Neuron (in vitro differentiated cells): Measurements from ENCODE around the gene TMC2.

Experiments
- H2AFZ ChIP-seq: one replicate; pipeline ENCODE4 v1.6.1; 2013; ENCODE audit warnings: low read depth, mild to moderate bottlenecking, inconsistent platforms, low read length, moderate library complexity
- H3K27me3 ChIP-seq: one replicate; pipeline ENCODE4 v1.6.1; 2013; ENCODE audit warnings: low read length; ENCODE audit not compliant: insufficient read depth
- H3K36me3 ChIP-seq: one replicate; pipeline ENCODE4 v1.6.1; 2013; ENCODE audit warnings: low read length; ENCODE audit not compliant: insufficient read depth
- H3K4me1 ChIP-seq: one replicate; pipeline ENCODE4 v1.6.1; 2013; ENCODE audit warnings: low read length; ENCODE audit not compliant: insufficient read depth
- H3K4me3 ChIP-seq: 2 replicates; pipeline ENCODE4 v1.5.1; 2013; ENCODE audit warnings: mild to moderate bottlenecking, low read length, moderate library complexity
- H3K9me3 ChIP-seq: one replicate; pipeline ENCODE4 v1.6.1; 2013; ENCODE audit warnings: low read length

The TMC2 gene

DNA sequence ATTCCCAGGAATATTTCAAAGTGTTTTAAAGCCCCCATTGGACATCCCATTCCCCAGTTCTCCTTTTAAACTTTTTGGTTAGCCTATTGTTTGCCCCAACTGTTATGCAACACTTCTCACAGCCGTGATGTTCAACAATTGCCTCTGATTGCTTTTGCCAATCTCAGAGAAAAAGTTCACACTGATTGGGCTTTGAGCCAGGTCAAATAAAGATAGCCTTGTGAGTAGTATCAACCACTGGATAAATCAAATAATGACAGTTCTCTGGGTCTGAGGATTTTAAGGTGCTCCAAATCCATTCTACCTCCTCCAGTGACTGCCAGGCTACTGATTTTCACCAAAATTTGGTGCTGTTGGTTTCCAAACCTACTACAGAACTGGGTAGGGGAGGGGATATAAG lies 97.0 kb downstream of the TMC2 start:
- H3K4me1 ChIP-seq: peaks cover 8% of the 10 kb centered on the region
- peaks cover 3% of the 10 kb centered on the region for H3K9me3 ChIP-seq
- H3K4me3 ChIP-seq: no peak overlapping the region
- H3K27me3 ChIP-seq: no peaks in the 10 kb centered on the region
- H3K36me3 ChIP-seq: no peaks in the 10 kb centered on the region
- H2AFZ ChIP-seq: no peak overlapping the region

DNA sequence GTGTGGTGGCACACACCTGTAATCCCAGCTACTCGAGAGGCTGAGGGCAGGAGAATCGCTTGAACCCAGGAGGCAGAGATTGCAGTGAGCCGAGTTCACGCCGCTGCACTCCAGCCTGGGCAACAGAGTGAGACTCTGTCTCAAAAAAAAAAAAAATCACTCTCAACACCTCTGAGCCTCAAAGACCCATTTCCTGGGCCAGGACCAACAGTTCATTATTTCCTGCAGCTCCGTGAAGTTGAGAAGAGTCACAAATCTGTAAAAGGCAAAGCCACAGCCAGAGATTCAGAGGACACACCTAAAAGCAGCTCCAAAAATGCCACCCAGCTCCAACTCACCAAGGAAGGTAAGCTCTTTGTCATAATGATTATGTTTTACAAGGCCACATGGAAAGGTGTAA lies 100.9 kb downstream of the TMC2 start:
- no peak overlapping the region for H2AFZ ChIP-seq
- no peaks in the 10 kb centered on the region for H3K36me3 ChIP-seq
- no peak overlapping the region for H3K4me3 ChIP-seq
- no peaks in the 10 kb centered on the region for H3K27me3 ChIP-seq
- no peaks in the 10 kb centered on the region for H3K9me3 ChIP-seq
- peaks cover 8% of the 10 kb centered on the region for H3K4me1 ChIP-seq

DNA sequence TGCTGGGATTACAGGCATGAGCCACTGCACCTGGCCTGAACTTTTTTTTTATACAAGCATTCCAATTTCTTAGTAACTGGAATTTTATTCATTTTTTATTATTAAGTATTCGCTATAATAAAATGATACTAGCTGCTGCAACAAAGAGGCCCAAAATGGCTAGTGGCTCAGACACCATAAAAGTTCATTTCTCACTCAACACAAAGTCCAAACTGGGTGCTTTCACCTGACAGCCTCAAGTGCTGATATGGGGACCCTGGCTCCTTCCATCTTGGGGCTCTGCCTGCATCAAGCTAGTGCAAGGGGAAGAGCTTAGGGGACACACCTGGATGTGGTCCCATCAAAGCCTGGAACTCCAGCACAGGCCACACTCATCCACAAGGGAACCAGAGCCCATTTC lies 103.9 kb downstream of the TMC2 start:
- no peaks in the 10 kb centered on the region for H3K9me3 ChIP-seq
- H3K27me3 ChIP-seq: no peaks in the 10 kb centered on the region
- no peak overlapping the region for H2AFZ ChIP-seq
- H3K36me3 ChIP-seq: no peaks in the 10 kb centered on the region
- no peaks in the 10 kb centered on the region for H3K4me1 ChIP-seq
- H3K4me3 ChIP-seq: no peak overlapping the region

DNA sequence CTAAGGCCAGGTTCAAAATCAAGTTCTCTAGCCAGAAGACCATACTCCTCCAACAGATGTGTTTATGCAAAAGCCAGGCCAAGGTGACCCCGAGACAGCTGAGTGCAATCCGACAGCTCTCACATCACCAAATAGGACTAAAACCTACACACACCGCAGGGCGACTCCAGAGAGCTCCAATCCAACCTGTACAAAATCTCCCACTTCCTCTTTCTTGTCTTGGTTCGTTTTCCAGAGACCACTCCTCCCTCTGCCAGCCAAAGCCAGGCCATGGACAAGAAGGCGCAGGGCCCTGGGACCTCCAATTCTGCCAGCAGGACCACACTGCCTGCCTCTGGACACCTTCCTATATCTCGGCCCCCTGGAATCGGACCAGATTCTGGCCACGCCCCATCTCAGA lies 104.5 kb downstream of the TMC2 start:
- Histone ChIP-seq H3K4me3 (no peak overlapping the region), H3K9me3 (no peaks in the 10 kb centered on the region), H3K36me3 (no peaks in the 10 kb centered on the region), H3K27me3 (no peaks in the 10 kb centered on the region), H2AFZ (no peak overlapping the region), H3K4me1 (no peaks in the 10 kb centered on the region)

DNA sequence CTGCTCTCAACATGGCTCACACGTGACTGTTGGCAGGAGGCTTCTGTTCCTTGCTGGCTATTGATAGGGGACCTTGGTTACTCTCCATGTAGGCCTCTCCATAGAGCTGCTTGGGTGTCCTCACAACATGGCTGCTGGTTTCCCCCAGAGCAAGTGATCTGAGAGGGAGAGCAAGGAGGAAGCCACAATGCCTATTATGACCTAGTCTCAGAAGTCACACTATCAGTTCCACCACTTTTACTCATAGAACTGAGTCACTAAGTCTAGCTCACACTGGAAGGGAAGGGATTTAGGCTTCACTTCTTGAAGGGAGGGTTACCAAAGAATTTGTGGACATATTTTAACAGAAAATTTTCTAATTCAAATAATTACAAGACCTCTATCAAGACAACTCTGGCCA lies 107.3 kb downstream of the TMC2 start:
- Histone ChIP-seq H2AFZ (no peak overlapping the region), H3K4me3 (no peak overlapping the region), H3K4me1 (no peaks in the 10 kb centered on the region), H3K27me3 (no peaks in the 10 kb centered on the region), H3K9me3 (no peaks in the 10 kb centered on the region), H3K36me3 (no peaks in the 10 kb centered on the region)

DNA sequence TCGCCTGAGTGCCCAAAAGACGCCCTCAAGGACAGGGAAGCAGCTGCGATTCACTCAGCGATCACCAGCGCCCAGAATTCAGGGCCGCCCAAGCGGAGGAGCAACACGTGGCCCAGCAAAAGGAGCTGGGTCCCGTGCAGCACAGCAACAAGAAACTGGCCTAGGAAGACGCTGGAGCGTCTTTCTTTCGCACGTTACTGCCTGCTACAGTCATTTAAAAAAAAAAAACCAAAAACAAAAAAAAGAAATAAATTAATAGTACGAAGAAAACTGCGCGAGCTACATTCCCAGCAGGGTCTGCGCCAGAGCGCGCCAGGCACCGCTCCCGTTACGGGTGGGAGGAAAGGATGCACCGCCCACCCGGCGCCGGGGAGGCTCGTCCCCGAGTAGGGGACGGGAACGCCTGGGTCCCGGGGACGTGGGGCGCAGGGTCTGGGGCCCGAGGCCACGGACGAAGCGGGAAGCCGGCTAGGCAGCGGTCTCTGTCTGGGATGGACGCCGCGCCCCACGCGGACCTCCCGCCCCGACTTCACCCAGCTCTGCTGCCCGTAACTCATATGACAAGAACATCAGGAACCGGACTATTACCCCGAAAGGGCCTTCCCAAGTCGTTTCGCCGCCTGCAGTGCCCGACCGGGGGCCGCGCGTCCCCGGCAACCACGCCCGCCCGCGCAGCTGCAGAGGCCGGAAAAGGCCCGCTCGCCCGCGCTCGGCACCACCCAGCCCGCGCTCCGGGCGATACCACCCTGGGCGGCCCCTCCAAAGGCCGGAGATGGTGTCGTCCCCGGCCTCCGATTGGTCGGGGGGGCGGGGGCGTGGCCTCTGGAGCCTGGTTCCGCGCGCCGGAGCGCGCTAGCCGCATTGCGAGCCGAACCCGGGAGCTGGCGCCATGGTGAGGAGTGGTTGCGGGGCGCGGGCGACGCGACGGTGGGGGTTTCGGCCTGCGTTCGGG lies 115.7 kb downstream of the TMC2 start, which contains the start of gene NOP56:
Gene NOP56 (plus strand): TSS at position 861 of the 952 bp plus-strand sequence. CDS start 29 bp downstream, at position 890.
- Histone ChIP-seq H3K36me3 (peaks cover 34% of the 10 kb centered on the region), H3K4me3 (peak within 1 kb of the TSS; percentile 83), H2AFZ (peak within 1 kb of the TSS; percentile 79), H3K9me3 (no peaks in the 10 kb centered on the region), H3K27me3 (no peaks in the 10 kb centered on the region), H3K4me1 (peaks cover 17% of the 10 kb centered on the region)

DNA sequence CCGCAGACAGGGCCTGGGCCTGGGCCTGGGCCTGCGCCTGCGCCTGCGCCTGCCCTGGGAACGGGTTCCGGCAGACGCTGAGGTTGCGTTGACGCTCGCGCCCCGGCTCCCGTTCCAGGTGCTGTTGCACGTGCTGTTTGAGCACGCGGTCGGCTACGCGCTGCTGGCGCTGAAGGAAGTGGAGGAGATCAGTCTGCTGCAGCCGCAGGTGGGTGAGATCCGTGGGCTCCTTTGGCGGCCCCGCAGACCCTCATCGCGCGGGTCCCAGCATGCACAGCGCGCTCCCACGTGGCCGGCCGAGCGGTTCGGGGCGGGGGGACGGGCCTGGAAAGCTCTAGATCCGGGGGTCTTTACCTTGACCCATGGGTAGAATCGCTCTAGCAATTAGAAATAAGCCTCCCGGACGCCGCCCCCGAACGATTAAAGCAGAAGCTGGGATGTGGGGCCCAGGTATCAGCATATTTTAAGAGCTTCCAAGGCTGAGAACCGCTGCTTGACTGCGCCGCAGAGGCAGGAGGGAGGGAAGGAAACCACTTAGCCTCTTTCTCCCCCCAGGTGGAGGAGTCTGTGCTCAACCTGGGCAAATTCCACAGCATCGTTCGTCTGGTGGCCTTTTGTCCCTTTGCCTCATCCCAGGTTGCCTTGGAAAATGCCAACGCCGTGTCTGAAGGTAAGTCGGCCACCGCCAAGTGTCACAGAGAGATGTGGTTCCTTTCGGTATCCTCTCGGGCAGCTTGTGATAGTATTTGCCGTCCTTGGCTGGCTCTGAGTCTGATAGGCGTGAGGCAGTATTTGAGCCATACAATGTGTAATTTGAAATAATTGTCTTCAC lies 116.6 kb downstream of the TMC2 start:
- Histone ChIP-seq H3K4me3 (peak overlapping the region; percentile 83), H2AFZ (no peak overlapping the region), H3K36me3 (peaks cover 42% of the 10 kb centered on the region), H3K4me1 (peaks cover 17% of the 10 kb centered on the region), H3K9me3 (no peaks in the 10 kb centered on the region), H3K27me3 (no peaks in the 10 kb centered on the region)

DNA sequence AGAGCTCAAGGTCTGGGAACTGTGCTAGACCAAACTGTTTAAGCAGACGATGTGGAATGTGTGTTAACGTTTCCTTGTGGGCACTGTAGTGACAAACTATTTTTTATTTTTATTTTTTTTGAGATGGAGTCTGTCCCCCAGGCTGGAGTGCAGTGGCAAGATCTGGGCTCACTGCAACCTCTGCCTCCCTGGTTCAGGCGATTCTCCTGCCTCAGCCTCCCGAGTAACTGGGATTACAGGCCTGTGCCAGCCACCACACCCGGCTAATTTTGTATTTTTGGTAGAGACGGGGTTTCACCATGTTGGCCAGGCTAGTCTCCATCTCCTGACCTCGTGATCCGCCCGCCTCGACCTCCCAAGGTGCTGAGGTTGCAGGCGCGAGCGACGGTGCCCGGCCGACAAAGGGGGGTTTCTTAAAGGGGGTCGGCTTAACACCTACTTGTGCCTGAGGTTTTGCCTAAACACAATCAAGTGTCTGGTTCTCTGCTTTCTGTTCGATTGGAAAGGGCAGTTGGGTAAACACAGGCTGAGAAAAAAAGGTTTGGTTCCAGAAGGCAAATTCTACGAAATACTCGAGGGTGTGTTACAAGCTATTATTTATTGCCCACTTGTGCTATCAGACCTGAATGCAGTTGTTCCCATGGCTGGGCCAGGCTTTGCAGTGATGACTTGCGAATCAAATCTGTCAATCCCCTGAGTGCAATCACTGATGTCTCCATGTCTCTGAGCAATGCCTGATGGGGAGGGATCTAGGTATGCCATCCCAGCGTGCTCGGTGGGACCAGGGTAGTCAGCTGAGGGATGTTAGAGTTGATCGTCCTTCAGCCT lies 117.4 kb downstream of the TMC2 start:
- Histone ChIP-seq H3K4me3 (peak overlapping the region; percentile 83), H3K27me3 (no peaks in the 10 kb centered on the region), H3K4me1 (peaks cover 17% of the 10 kb centered on the region), H3K36me3 (peaks cover 51% of the 10 kb centered on the region), H3K9me3 (no peaks in the 10 kb centered on the region), H2AFZ (no peak overlapping the region)

DNA sequence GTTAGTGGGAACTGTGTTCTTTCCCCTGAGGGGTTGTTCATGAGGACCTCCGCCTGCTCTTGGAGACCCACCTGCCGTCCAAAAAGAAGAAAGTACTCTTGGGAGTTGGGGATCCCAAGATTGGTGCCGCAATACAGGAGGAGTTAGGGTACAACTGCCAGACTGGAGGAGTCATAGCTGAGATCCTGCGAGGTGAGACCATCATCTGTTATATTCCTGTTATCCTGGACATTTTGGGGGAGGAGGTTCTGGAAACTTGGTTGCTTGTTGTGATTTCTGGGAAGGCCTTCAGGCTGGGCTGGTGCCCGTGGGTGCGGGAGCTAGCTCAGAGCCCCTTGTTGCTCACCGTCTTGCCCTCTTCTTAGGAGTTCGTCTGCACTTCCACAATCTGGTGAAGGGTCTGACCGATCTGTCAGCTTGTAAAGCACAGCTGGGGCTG lies 118.0 kb downstream of the TMC2 start:
- Histone ChIP-seq H3K36me3 (peaks cover 56% of the 10 kb centered on the region), H2AFZ (no peak overlapping the region), H3K4me1 (peaks cover 17% of the 10 kb centered on the region), H3K27me3 (no peaks in the 10 kb centered on the region), H3K4me3 (peak overlapping the region; percentile 83), H3K9me3 (no peaks in the 10 kb centered on the region)

DNA sequence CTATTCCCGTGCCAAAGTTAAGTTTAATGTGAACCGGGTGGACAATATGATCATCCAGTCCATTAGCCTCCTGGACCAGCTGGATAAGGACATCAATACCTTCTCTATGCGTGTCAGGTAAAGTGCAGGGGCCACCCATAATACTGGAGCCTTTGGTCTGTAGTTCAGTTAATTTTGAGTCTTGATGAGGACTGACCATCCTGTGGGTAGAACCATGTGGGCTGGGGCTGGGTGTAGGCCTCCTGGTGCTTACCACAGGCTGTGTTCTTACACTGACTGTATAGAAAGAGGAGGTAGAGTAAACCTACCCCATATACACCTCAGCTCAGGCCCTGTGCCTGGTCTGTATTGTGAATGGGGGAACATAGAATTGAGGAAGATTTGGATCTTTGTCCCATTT lies 118.5 kb downstream of the TMC2 start:
- H3K36me3 ChIP-seq: peaks cover 60% of the 10 kb centered on the region

DNA sequence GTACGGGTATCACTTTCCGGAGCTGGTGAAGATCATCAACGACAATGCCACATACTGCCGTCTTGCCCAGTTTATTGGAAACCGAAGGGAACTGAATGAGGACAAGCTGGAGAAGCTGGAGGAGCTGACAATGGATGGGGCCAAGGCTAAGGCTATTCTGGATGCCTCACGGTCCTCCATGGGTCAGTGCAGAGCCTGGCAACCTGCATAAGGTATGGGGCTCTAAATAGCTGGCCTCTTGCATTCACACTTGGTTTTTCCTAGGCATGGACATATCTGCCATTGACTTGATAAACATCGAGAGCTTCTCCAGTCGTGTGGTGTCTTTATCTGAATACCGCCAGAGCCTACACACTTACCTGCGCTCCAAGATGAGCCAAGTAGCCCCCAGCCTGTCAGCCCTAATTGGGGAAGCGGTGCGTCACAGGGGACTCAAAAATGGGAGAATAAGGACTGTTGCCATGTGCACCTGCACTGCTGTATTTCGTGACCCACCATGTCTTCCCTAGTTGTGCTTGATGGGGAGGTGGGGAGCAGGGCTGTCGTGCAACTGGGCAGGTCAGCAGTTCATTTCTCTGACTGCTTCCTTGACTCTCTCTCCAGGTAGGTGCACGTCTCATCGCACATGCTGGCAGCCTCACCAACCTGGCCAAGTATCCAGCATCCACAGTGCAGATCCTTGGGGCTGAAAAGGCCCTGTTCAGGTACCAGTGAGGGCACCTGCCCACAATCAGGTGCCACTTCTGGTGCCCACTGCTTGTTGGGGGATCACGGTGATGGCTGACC lies 119.2 kb downstream of the TMC2 start:
- H3K9me3 ChIP-seq: no peaks in the 10 kb centered on the region
- H3K27me3 ChIP-seq: no peaks in the 10 kb centered on the region
- no peak overlapping the region for H2AFZ ChIP-seq
- peaks cover 17% of the 10 kb centered on the region for H3K4me1 ChIP-seq
- no peak overlapping the region for H3K4me3 ChIP-seq
- H3K36me3 ChIP-seq: peaks cover 67% of the 10 kb centered on the region

More for the DNA sequence above, 118.5 kb downstream of the TMC2 start:
- Histone ChIP-seq H3K4me3 (no peak overlapping the region), H2AFZ (no peak overlapping the region), H3K9me3 (no peaks in the 10 kb centered on the region), H3K4me1 (peaks cover 17% of the 10 kb centered on the region), H3K27me3 (no peaks in the 10 kb centered on the region)
